ENCODE data around the gene NPFFR2.

GRCh38 chr4:71995297-71995696, 36.5 kb upstream of the NPFFR2 start:
- TF ChIP-seq CTCF (IDR thresholded peaks at IDR 0.05) (no peak), POLR2AphosphoS5 (IDR thresholded peaks at IDR 0.05) (no peak), POLR2A (IDR thresholded peaks at IDR 0.05) (no peak)

All from suprapubic skin (tissue), 4 donors.